LNCAP (cell line): ENCODE measurements around the gene NKD1.

ENCODE experiments used
- TF ChIP-seq, protein P1 (sequence below): fragments of 450-650 bp; IDR thresholded peaks from 2 replicates; pipeline ENCODE4 v1.5.1; 2017; ENCODE audit warnings: mild to moderate bottlenecking

NKD1 gene

DNA sequence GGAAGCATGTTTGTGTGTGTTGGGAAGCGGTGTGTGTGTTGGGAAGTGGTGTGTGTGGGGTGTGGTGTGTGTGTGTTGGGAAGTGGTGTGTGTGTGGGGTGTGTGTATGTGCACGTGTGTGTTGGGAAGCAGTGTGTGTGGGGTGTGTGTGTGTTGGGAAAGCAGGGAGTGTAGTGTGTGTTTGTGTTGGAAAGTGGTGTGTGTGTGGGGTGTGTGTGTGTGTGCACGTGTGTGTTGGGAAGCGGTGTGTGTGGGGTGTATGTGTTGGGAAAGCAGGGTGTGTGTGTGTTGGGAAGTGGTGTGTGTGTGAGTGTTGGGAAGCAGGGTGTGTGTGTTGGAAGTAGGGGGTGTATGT is 144.4 kb downstream of the NKD1 start:
- TF ChIP-seq, protein P1, sequence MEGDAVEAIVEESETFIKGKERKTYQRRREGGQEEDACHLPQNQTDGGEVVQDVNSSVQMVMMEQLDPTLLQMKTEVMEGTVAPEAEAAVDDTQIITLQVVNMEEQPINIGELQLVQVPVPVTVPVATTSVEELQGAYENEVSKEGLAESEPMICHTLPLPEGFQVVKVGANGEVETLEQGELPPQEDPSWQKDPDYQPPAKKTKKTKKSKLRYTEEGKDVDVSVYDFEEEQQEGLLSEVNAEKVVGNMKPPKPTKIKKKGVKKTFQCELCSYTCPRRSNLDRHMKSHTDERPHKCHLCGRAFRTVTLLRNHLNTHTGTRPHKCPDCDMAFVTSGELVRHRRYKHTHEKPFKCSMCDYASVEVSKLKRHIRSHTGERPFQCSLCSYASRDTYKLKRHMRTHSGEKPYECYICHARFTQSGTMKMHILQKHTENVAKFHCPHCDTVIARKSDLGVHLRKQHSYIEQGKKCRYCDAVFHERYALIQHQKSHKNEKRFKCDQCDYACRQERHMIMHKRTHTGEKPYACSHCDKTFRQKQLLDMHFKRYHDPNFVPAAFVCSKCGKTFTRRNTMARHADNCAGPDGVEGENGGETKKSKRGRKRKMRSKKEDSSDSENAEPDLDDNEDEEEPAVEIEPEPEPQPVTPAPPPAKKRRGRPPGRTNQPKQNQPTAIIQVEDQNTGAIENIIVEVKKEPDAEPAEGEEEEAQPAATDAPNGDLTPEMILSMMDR: no peak

DNA sequence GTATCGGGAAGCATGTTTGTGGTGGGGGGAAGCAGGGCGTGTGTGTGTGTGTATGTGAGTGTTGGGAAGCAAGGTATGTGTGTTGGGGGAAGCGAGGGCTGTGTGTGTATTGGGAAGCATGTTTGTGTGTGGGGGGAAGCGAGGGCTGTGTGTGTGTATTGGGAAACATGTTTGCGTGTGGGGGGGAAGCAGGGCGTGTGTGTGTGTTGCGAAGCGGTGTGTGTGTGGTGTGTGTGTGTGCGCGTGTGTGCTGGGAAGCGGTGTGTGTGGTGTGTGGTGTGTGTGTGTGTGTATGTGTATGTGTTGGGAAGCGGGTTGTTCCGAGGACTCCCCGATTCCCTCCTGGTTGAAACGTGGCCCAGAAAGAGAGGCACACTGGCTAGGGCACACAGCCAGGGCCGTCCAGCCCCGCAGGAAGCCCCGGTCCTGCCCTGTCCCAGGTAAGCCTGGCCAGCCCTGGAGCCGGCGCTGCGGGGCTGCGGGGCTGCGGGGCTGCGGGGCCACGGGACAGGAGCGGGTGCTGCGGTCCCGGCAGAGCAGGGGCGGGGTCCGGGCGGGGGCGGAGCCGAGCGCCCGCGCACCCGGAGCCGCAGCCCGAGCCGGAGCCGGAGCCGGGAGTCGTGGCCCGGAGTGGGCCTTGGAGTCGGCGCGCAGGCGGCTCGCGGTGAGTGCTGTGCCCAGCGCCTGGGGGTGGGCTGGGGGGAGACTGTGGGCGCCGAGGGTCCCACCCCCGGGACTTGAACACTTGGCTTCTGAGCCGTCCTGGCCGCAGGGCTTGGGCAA is 145.0 kb downstream of the NKD1 start, which contains the start of gene NOD2:
Gene NOD2 (plus strand): TSS at position 608 of the 783 bp plus-strand sequence. CDS start 5,890 bp downstream, outside the sequence.
- TF ChIP-seq, protein P1: no peak

DNA sequence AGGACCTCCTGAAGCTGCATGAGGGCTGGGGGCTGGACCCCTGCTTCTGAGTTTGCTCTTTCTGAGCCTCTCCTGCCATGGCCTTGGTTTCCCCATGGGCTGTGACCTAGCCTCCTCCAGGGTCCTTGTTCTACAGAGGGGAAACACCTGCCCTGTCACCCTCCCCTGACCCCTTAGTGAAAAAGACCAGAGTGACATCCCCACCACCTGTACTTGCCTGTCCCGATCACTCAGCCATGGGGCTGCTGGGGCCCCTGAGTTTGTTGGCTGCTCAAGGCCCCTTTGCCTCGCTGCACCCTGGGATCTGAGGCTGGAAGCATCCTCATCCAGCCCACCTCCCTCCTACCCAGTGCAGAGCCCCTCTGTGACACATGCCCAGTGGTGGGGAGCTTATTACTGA is 146.0 kb downstream of the NKD1 start:
- TF ChIP-seq, protein P1: no peak

DNA sequence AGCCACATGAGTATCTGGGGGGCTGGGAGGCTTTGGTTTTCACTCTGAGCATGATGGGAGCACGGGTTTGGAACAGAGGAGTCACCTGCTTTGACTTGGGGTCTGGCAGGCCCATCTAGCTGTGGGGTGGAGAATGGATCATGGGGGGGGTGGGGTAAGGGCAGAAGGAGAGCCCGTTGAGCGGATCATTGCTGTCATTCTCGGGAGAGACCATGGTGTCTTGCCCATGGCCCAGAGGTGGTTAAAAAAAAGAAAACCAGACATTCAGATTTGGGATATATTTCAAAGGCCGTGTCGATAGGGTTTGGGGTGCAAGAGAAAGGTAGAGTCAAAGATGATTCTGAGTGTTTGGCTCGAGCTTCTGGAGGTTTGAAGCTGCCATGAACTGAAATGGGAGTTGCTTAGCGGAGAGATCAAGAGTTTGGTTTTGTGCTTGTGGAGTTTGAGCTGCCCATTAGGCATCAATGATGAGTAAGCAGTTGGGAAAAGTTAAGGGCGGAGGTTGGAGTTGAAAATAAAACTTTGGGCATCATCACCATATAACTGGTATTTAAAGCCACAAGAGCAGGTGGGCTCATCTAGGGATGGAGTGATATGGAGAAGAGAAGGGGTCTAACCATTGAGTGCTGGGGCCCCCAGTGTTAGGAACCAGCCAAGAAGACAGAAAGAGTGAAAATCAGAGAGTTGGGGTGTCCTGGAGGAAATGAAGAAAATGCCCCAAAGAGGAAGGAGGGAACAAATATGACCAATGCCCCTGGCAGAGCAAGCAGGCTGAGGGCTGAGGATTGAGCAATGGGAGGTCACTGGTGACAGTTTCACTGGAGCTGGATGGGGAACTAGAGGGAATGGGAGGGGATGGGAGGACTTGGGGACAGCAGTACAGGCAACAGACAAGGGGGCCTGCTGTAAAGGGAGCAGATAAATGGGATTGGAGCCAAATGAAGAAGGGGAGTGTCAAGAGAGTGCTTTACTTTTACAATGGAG is 147.1 kb downstream of the NKD1 start:
- TF ChIP-seq, protein P1: no peak

DNA sequence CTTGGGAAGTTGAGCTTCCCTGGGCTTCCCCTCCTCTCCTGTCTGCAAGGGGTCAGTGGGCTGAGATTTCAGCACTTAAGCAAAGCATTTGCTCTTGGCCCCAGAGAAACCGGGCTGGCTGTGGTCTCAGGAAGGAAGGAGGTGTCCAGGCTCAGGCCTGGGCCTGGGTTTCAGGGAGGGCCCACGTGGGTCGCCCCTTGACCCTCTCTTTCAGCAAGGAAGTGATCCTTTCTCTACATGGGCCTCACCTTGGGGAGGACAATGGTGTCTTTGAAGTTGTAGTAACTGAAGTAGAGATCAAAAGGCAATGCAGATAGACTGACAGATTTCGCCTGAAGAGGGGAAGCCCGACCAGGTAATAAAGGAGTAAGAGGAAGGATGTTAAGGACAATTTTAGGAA is 147.9 kb downstream of the NKD1 start:
- TF ChIP-seq, protein P1: no peak

DNA sequence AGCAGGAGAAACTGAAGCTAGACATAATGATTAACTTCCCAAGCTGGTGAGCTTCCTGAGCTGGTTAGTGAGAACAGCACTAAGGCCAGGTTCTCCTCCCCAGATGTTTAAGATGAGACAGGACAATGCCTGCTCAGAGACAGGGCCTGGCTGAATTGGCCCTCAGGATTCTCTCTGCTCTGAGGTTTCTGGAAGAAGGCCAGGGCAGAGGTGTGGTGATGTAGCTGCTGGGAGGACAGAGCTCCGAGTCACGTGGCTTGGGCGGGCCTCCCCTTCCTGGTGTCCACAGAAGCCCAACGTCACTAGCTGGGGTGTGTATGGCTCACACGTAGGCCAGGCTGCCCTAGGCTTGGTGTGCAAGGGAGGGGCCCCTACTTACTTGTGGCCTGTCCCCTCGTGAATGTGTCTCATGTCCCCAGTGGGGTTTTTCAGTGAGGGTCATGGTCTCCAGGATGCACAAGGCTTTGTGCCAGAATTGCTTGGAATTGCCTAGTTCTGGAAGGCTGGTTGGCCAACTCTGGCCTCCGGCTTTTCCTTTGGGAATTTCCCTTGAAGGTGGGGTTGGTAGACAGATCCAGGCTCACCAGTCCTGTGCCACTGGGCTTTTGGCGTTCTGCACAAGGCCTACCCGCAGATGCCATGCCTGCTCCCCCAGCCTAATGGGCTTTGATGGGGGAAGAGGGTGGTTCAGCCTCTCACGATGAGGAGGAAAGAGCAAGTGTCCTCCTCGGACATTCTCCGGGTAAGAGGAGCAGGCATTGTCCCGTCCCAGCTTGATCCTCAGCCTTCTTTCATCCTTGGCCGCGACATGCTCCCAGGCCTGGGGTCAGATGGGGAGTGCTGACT is 148.6 kb downstream of the NKD1 start:
- TF ChIP-seq, protein P1: no peak

DNA sequence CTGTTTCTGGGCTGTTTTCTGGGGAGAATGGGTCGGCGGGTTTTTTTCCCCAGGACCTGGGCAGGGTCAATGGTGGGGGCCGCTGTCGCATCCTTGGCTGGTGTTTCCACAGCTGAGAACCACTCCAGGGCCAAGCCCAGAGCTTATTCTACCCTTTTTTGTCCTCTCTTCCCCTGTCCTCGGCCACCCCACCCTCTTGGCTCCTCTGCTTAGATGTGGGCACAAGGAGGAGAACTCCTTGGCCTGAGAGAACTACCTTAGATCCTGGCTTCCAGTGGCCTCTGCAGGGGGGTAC is 149.2 kb downstream of the NKD1 start:
- TF ChIP-seq, protein P1: no peak
